Measurements from ENCODE around the gene IFI35.

GRCh38 chr17:43018932-43019331 lies 12.3 kb downstream of the IFI35 start:
- no peak for TF ChIP-seq NR2F6 (CRISPR knock-in tag; IDR thresholded peaks at IDR 0.05)
- no peak for TF ChIP-seq HDAC6 (IDR thresholded peaks at IDR 0.05; ENCODE audit: low read depth, low read length)
- TF ChIP-seq CTCF (IDR thresholded peaks at IDR 0.05 in 2 of 3, conservative IDR thresholded peaks at IDR 0.05 in 1 of 3; ENCODE audit: insufficient read depth in 2 of 3, low read depth in 1 of 3, low read length in 3 of 3): no peak
- TF ChIP-seq PHF8 (IDR thresholded peaks at IDR 0.05; ENCODE audit: borderline replicate concordance, low read length): no peak
- no peak for TF ChIP-seq RFX5 (IDR thresholded peaks at IDR 0.05; ENCODE audit: low read depth, low read length)
- no peak for TF ChIP-seq MAZ (CRISPR knock-in tag; conservative IDR thresholded peaks at IDR 0.05 in 1 of 2, IDR thresholded peaks at IDR 0.05 in 1 of 2)
- TF ChIP-seq ZBTB1 (CRISPR knock-in tag; IDR thresholded peaks at IDR 0.05; ENCODE audit: borderline replicate concordance, low read depth): no peak
- no peak for TF ChIP-seq NUFIP1 (IDR thresholded peaks at IDR 0.05; ENCODE audit: partially characterized antibody)
- no peak for TF ChIP-seq HCFC1 (IDR thresholded peaks at IDR 0.05; ENCODE audit: low read depth, low read length)
- TF ChIP-seq PPARD (CRISPR knock-in tag; IDR thresholded peaks at IDR 0.05): no peak
- TF ChIP-seq ESRRB (CRISPR knock-in tag; IDR thresholded peaks at IDR 0.05; ENCODE audit: borderline replicate concordance): no peak
- TF ChIP-seq CBX5 (IDR thresholded peaks at IDR 0.05; ENCODE audit: borderline replicate concordance, low read depth): no peak
- no peak for TF ChIP-seq ZNF121 (CRISPR knock-in tag; conservative IDR thresholded peaks at IDR 0.05)
